Renal cortex interstitium (tissue), 11 donors: ENCODE measurements around the gene ARRB1. TPM values are rescaled to one million over a fixed set of nuclear protein-coding genes. Genes with fewer than 3 reads are reported as not detected.

Experiments used
- DNase-seq, 11 donors: peaks; one replicate each; pipeline ENCODE4 v3.0.0-alpha.2; 2013; ENCODE audit warnings: low read depth in 9 of 11, low spot score in 4 of 11; ENCODE audit errors: extremely low read depth in 1 of 11
- polyA plus RNA-seq, 3 donors: library from polyadenylated mRNA; unstranded; fragments of 120-200 nt; gene quantifications; one replicate each; pipeline ENCODE4 v1.2.1, GENCODE V29; 2013; ENCODE audit not compliant: insufficient read length in 3 of 3

ARRB1 gene
- polyA plus RNA-seq, 3 donors, result 18.7 to 28.6 (median 23.8) TPM

DNA sequence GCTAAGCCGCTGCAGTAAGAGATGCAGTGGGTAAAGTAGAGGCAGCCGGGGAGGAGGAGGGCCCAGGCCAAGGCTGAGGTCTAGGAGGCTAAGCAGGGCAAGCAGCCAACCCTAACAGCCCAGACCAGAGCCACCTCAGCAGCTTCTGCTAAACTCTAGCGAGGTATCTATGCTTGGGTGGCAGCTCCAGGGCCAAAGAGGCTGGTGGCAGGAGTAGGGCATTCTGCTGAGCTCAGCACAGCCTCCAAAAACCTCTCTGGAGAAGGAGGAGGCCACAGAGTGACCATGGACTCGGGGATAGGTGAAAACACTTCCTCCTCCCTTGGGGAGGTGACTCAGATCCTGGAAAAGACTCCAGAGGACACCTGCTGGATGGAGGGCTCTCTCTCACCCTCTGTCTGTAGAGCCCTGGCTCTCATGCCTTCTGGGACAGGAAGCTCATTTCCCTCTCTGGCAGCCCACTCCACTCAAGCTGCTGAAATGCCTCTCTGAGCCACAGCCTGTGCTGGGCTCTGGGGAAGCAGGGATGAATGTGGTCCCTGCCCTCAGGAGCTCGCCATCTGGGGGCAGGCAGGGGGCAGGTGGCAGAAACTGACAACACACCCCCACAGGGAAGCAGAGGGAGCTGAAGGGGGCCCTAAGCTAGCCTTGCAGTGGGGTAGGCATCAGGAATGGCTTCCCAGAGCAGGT is 127.4 kb downstream of the ARRB1 start:
- DNase-seq, result no peak

DNA sequence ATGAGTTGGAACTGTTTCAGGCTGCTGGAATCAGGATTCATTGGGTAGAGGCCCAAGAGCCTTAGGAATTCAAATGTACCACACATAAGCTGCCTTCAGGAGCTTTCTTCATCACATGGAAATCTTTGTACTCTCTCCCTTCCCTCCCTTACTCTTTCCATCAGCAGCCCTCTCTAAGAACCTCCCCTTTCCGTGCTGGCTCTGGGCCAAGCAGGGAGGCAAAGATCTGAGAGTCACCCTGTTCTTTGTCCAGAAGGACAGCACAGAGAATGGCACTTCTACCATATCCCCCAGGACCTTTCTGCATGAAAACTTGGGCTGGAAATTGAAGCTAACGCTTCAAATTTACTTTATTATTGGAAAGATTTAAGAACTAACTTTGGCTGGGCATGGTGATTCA is 131.6 kb downstream of the ARRB1 start:
- DNase-seq, result no peak

DNA sequence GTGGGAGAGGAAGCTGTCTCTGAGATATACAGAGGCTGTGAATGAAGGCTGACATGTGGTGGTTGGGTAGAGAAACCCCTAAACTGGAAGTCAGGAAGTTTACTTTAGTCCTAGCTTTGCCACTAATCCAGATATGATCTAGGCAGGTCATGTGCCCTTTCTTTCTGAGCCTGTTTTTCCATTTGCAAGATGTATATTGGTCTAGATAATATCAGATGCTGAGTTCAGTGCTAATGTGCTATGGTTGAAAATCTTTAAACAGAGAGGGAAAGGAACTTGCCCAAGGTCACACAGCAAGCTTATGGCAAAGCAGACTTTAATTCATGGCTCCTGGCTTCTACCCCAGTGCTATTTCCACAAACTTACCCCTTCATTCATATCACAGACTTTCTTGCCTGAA is 136.6 kb downstream of the ARRB1 start:
- no peak for DNase-seq

DNA sequence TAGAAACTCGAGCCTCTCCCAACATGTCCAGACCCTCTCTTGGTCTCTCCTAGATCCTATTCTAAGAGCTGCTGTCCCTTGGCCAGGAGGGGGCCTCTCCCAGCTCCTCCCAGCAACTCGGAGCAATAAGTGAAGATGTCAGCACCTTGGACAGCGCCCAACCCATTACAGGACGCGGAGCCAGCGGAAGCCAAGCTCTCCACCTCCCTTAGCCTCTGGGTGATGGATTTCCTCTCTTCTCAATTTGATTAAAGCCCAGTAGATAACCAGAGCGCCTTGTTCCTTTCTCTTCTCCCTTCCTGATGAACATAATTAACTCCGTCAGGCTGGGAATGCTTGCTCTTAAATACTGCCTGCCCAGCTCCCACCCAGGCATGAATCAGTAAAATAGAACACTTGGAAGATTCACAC is 137.0 kb downstream of the ARRB1 start:
- peak; percentile 57 to 90 (median 85) for DNase-seq

Other genes starting within 250 kb of the ARRB1 start
- 10 to 100 TPM in 2 of 3 donors, 1 to 10 TPM in 1; 7.5 to 11.6 (median 11.3) TPM for gene SLCO2B1, start 200.6 kb downstream of the ARRB1 start, polyA plus RNA-seq
- under 1 TPM; 0.06 to 0.14 (median 0.11) TPM for gene TPBGL, start 110.9 kb downstream of the ARRB1 start, polyA plus RNA-seq
- 1,000 to 10,000 TPM; 2,435 to 2,872 (median 2,684) TPM for gene RPS3, start 47.9 kb upstream of the ARRB1 start, polyA plus RNA-seq
- gene KLHL35, start 81.5 kb upstream of the ARRB1 start, polyA plus RNA-seq, result under 1 TPM; 0.46 to 0.68 (median 0.47) TPM
- 10 to 100 TPM in 2 of 3 donors, 1 to 10 TPM in 1; 9.2 to 13.6 (median 12.1) TPM for gene GDPD5, start 174.3 kb upstream of the ARRB1 start, polyA plus RNA-seq
- gene SERPINH1, start 210.6 kb upstream of the ARRB1 start, polyA plus RNA-seq, result 100 to 1,000 TPM; 282 to 410 (median 306) TPM